ENCODE results near the gene TMOD3.
"Not testable (repeated sequence)": the region's sequence is repeated elsewhere in the genome, so short reads cannot be mapped to it uniquely, and the experiment has no call there.

DNA sequence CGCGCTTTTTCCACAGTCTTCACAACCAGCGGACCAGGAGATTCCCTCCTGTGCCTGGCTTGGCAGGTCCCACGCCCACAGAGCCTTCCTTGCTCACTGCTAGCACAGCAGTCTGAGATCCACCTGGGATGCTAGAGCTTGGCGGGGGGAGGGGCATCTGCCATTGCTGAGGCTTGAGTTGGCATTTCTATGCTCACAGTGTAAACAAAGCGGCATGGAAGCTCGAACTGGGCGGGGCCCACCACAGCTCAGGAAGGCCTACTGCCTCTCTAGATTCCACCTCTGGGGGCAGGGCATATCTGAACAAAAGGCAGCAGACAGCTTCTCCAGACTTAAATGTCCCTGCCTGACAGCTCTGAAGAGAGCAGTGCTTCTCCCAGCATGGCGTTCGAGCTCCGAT, 42.3 kb upstream of the TMOD3 start:
- TF ChIP-seq, protein P1, sequence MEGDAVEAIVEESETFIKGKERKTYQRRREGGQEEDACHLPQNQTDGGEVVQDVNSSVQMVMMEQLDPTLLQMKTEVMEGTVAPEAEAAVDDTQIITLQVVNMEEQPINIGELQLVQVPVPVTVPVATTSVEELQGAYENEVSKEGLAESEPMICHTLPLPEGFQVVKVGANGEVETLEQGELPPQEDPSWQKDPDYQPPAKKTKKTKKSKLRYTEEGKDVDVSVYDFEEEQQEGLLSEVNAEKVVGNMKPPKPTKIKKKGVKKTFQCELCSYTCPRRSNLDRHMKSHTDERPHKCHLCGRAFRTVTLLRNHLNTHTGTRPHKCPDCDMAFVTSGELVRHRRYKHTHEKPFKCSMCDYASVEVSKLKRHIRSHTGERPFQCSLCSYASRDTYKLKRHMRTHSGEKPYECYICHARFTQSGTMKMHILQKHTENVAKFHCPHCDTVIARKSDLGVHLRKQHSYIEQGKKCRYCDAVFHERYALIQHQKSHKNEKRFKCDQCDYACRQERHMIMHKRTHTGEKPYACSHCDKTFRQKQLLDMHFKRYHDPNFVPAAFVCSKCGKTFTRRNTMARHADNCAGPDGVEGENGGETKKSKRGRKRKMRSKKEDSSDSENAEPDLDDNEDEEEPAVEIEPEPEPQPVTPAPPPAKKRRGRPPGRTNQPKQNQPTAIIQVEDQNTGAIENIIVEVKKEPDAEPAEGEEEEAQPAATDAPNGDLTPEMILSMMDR (tag by site-specific recombination; IDR thresholded peaks at IDR 0.05): not testable (repeated sequence)
- TF ChIP-seq ZNF341 (tag by site-specific recombination; IDR thresholded peaks at IDR 0.05; ENCODE audit: low read depth): not testable (repeated sequence)

All from HEK293 (cell line).